Measurements from ENCODE around the gene GAST. TPM values are rescaled to one million over a fixed set of nuclear protein-coding genes. Genes with fewer than 3 reads are reported as not detected.

The GAST gene
- total and polyA plus RNA-seq, 9 of the 15 experiments (the other 6 are each of a cell fraction or from before 2014, with no cell fraction given) = not detected

GRCh38 chr17:41695954-41696757 lies 16.0 kb upstream of the GAST start (continued):
- peak; percentile 78 to 87 (median 78) for TF ChIP-seq CTCF (IDR thresholded peaks at IDR 0.05 in 2 of 3, conservative IDR thresholded peaks at IDR 0.05 in 1 of 3; ENCODE audit: insufficient read depth in 2 of 3, low read depth in 1 of 3, low read length in 3 of 3)
- no peak for TF ChIP-seq MYBL2 (IDR thresholded peaks at IDR 0.05; ENCODE audit: low read depth)
- TF ChIP-seq MYBL2 (CRISPR knock-in tag; IDR thresholded peaks at IDR 0.05; ENCODE audit: borderline replicate concordance) = no peak
- TF ChIP-seq FOXK2 (conservative IDR thresholded peaks at IDR 0.05 in 1 of 2, IDR thresholded peaks at IDR 0.05 in 1 of 2; ENCODE audit: low read depth in 2 of 2) = 0 out of 4 replicates have a peak, but pooled peaks of 1 of the 2 experiments have one; percentile 25
- TF ChIP-seq XRCC5 (IDR thresholded peaks at IDR 0.05; ENCODE audit: low read depth, low read length) = peak; percentile 52; the same call in 1 of the 2 replicates
- TF ChIP-seq FOXP1 (CRISPR knock-in tag; IDR thresholded peaks at IDR 0.05) = no peak
- TF ChIP-seq BACH1 (tag; IDR thresholded peaks at IDR 0.05) = 0 out of 2 replicates have a peak, but pooled peaks have one; percentile 52
- peak in 1 of 2 experiments; percentile 48; a peak in 1 of 4 replicates for TF ChIP-seq MAZ (CRISPR knock-in tag; conservative IDR thresholded peaks at IDR 0.05 in 1 of 2, IDR thresholded peaks at IDR 0.05 in 1 of 2)
